ENCODE data around the gene IDH3A.

IDH3A gene

GRCh38 chr15:78203346-78204225 lies 54.4 kb downstream of the IDH3A start:
- no peak for DNase-seq (ENCODE audit: low read depth in 2 of 2)

DNA sequence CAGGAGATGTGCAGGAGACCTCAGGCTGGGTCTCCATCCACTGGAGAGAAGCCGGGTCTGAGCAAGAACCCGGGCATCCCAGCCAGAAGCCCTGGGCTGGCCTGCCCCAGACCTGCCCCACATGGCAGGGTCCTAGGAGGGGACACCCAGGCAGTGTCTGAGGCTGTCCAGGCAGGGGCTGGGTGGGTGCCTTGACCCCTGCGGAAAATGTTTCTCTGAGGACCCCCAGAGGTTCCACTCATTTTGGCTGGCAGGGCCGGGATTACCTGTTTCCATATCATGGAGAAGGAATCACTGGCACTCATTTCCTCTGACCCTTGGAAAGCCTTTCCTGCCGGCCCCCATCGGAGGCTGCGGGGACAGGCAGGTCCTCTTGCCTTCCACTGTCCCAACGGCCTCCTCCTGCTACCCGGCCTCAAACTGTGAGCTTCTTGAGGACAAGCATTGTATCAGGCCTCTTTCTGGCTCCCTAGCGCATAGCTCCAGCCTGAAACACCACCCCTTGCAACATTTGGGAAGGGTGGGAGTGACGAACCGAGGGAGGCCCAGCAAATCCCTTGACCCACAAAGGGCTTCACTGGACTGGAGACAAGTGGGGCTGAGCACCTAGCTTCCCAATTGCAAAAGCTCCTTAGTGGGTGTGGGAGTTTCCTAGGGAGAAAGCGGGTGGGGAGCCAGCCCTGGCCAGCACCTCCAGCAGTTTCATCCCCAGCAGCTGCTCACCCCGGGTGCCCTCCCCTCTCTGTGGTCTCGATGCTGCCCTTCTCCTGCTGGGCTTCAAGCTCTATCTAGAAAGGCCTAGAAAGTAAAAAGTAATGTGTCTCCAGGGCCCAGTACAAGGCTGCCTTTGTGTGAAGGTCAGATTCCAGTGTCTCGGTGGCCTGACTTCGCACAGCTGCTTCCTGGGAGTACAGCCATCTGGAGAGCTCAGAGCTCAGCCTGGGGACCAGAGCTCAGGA lies 55.5 kb downstream of the IDH3A start:
- no peak for DNase-seq (ENCODE audit: low read depth in 2 of 2)

DNA sequence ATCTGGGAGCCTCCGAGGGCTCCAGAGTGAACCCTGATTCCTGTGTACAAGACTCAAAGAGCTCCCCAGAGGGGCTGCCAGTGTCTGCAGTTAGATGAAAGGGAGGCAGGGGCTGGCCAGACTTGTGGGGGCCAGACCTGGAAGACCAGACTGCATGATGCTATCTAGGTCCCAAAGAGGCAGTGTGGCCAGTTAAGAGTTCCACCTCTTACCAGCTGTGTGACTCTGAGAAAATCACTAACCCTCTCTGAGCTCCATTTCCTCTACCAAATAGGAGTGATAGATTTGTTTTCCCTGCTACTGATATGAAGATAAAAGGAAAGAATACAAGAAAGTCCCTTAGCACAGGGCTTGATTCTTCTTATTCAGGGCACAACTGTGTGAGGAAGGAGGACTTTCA lies 56.2 kb downstream of the IDH3A start:
- no peak for DNase-seq (ENCODE audit: low read depth in 2 of 2)

DNA sequence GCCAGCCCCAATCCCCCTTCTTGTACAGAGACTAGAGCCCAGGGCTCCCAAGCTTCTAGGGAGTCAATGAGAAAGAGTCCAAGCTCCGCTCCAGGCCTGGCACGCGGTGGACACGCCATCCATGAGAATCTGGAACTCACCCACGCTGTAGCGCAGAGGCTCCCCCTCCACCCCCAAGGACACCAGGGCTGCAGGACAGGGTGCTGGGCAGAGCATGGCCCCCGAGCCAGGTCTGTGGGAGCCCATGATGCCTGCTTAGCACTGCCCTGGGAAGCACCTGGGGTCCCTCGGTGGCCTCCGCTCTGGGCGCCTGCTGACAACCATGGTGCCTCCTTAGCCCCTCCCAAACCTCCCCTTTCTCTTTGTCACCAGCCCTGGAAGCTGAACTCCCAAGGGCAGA lies 56.7 kb downstream of the IDH3A start:
- DNase-seq (ENCODE audit: low read depth in 2 of 2) = no peak

- DNase-seq (ENCODE audit: low read depth in 2 of 2) = no peak
Measured at GRCh38 chr15:78206326-78207109, 57.4 kb downstream of the IDH3A start.

- DNase-seq (ENCODE audit: low read depth in 2 of 2) = no peak
Measured at GRCh38 chr15:78207110-78207458, 57.9 kb downstream of the IDH3A start.

DNA sequence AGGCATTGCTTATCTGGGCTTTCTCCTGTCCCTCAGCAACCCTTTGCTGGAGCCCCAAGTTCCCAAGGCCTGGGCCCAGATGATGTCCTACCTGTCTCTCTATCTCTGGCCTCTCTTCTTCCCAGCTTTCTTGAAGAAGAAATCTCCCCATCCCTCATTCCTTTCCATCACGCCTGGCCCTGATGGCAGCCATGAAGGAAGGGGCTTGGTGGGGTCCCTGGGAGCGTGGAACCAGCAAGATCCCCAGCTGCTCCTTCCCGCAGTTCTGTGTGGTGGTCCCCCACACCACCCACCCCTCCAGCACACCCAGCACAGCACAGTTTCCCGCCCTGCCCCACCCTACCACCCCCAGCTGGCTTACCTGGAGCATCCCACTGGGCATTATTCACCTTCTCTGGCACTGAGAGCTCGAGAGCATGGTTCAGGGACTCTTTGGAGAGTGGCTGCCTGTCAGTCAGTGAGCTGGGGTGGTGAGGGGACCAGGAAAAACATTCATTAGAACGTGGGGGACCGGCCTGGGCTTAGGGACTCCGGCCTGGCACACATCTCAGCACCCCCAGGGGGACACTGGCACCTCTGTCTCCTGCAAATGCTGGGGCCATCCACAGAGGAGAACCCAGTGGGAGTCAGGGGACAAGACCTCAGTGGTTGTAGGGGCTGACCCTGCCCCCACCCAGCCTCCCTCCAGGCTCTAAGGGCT lies 58.6 kb downstream of the IDH3A start:
- no peak for DNase-seq (ENCODE audit: low read depth in 2 of 2)

GRCh38 chr15:78208341-78208844 lies 59.2 kb downstream of the IDH3A start:
- DNase-seq (ENCODE audit: low read depth in 2 of 2) = no peak

DNA sequence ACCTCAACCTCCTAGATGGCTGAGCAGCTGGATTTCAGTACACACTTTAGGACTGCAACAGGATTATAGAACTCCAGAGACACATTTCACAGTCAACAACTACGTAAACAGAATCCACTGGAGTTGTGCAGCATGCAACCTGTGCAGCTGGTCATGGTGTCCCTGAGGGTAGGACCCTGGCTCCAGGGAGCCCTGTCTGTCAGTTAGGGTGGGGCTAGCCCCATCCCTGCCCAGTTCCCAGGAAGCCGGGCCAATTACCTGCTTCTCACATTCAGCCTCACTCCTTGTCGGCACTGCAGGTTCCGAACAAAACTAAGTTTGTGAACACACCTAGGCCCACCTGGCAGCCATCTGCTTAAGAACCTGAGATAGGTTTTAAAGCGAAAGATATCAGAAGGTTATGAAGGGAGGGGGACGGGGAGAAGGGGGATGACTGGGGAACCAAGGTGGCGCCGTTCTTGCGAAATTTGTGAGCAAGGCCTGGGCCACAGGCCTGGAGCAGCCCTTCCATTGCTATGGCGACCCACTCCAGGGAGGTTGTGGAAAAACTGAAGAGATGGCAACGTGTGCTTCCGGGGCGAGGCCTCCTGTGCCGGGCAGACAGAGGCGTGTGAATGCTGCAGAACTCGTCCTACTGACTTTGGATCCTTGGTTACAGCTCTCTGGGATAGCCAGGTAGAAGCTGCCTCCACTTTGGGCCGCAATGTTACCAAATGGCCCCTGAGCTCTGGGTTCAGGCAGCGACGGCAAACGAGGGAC lies 59.9 kb downstream of the IDH3A start:
- DNase-seq (ENCODE audit: low read depth in 2 of 2) = no peak

DNA sequence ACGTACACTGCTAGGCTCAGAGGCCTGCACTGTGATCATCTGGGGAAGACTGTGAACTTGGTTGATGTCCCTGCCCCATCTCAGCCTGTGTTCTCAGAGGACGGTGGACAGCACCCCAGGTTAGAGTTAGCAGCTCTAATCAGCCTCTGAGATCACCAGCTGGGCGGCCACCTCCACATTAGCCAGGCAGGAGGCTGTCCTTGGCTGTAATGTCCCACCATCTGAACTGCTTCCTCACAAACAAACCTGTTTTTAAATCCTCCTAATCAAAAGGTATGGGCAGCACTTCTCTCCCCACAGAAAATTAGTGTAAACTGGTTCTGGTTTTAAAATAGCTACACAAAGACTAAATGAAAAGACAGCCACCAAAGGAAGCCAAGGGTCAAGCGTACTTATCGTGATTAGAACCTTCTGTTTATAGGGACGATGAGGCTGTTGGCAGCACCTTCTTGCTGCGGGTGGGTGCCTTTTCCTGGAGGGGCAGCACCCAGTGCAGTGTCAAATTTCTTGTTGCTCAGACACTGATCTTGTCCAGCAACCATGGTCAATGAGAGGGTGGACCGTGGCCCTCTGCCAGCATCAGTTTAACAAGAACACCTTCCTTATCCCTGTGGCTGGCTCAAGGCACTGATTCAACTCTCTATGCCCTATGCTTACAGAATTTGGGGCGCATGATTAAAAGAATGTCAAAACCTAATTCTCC lies 60.6 kb downstream of the IDH3A start:
- no peak for DNase-seq (ENCODE audit: low read depth in 2 of 2)

- DNase-seq (ENCODE audit: low read depth in 2 of 2) = no peak
Measured at GRCh38 chr15:78210349-78210717, 61.2 kb downstream of the IDH3A start.

DNA sequence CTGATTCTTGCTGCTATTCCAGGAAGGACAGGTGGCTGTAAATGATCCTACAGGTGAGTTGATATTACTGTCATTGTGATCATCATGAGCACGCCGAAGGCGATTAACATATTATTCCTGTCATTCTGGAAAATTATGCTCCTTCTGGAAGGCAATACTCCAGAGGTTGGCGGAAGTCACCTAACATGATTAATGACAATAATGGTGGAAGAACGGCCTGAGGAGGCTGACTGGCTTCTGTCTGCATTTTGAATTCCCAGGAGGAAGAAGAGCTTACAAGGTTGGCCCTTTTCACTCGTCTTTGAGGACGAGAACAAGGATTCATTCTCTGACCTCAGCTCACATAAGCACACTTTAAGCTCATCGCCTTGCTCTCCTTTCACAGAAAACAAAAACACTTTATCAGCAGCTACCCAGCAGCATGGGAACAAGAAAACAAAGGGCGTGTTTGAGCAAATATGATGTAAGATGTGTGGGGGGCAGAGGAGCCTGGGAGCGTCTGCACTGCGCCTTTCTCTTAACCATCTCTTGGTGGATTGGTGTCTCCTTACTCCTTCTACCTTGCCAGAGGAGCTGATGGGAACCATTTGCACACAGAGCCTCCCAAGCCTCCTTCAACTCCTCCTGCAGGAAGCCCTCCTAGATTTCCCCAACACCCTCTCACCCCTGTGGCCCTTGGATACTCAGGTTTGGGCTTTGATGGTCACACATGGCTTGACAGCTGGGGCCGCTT lies 62.2 kb downstream of the IDH3A start:
- DNase-seq (ENCODE audit: low read depth in 2 of 2) = no peak

- no peak for DNase-seq (ENCODE audit: low read depth in 2 of 2)
Measured at GRCh38 chr15:78212008-78212407, 62.8 kb downstream of the IDH3A start.

GRCh38 chr15:78212546-78213424 lies 63.6 kb downstream of the IDH3A start:
- no peak for DNase-seq (ENCODE audit: low read depth in 2 of 2)

DNA sequence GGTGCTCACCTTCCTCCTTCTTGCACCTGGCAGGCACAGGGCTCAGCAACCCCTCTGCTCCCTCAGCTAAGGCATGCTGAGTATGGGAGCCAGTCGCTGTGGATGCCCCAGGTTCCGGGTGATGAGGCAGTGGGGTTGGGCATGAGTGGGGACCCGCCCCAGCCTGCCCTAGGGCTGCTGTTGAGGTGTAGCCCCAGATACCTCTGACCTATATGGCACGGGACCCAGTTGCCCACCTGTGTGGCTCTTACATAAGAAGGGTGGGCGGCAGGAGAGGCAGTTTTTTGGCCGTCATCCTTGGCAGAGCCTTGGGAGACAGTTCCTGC lies 64.2 kb downstream of the IDH3A start:
- no peak for DNase-seq (ENCODE audit: low read depth in 2 of 2)

DNA sequence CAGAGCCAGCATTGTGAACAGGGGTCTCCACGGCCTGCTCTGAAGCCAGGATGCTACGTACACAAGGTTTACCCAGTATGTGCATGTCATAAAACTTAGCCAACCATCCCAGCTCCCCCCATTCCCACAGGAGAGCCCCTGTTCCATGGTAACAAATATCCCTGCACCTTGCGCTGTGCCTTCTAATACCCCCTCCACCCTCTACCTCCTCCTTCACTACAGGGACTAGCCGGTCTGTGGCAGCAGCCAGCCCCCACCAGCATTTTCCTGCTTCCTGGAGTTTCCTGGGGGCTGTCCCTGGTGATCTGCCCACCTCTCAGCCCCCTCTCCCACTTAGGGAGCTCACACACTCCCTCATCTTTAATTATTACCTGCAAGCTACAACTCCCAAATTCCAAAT lies 64.8 kb downstream of the IDH3A start:
- DNase-seq (ENCODE audit: low read depth in 2 of 2) = no peak

DNA sequence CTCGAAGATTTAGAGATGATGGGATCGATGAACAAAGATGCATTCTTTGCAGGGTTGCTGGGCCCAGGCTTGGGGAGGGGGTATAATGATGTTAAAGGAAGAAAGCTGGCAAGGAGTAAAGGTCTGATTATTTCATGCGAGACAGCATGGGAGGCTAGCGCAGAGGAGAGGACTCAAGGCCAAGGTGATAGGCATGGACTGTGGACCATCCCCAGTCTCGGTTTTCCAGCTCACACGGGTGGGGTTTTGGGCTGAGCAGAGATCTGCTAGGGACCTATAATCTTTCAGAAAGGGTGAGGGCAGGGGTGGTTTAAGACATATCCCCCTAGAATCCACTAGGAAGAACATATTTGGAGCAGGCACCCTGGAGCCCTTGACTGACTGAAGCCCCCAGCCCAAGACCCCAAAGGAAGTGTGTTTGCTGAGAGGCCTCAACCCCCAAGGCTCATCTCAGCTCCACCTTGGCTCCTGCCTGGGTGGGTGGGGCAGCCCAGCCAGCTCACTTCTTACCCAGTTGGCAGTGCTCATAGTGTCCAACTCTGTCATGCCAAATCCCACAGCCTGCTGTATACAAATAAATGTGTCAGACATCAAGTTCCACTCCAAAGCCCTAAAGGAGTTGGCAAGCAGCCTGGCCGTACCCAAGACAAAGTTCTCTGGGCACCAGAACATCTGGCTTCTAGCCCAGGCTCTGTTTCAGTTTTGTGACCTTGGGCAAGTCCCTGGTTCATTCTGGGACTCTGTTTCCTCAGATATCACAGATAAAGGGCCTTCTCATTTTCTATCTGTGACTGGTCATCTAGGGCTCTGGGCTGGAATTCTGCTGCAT lies 67.3 kb downstream of the IDH3A start:
- DNase-seq (ENCODE audit: low read depth in 2 of 2) = no peak
